Upper lobe of right lung (tissue), 1 donor: ENCODE data around the gene CDK9. TPM values are rescaled to one million over a fixed set of nuclear protein-coding genes. Genes with fewer than 3 reads are reported as not detected.
A peak's percentile ranks its signal among the peaks of the same experiment; 100 is the strongest.

ENCODE experiments used
- ATAC-seq: fragments of 200-7000 bp; cut with Tn5 transposase; one replicate; pipeline ENCODE4 v1.9.1; 2020; ENCODE audit warnings: mild to moderate bottlenecking, moderate library complexity
- DNase-seq: peaks from one replicate; pipeline ENCODE4 v3.0.0-alpha.2; 2020
- H3K27ac ChIP-seq: fragments of 200-600 bp; one replicate; pipeline ENCODE4 v1.8.0; 2022
- H3K27me3 ChIP-seq: fragments of 200-600 bp; one replicate; pipeline ENCODE4 v1.8.0; 2022; ENCODE audit warnings: mild to moderate bottlenecking
- H3K36me3 ChIP-seq: fragments of 200-600 bp; one replicate; pipeline ENCODE4 v1.8.0; 2022
- H3K4me1 ChIP-seq: fragments of 200-600 bp; one replicate; pipeline ENCODE4 v1.8.0; 2022
- H3K4me3 ChIP-seq: fragments of 200-600 bp; one replicate; pipeline ENCODE4 v1.8.0; 2022; ENCODE audit warnings: mild to moderate bottlenecking
- H3K9me3 ChIP-seq: fragments of 200-600 bp; one replicate; pipeline ENCODE4 v1.8.0; 2022
- intact Hi-C: fragments of 100-400 bp; cut with DNase I; formaldehyde crosslinking; loops from one replicate; pipeline ENCODE4 v1.11.0; 2022
- microRNA-seq: library from miRNA; unstranded; fragments of <30 nt; microRNA quantifications from one replicate; pipeline ENCODE4 v1.2.0, GENCODE V29; 2020; ENCODE audit warnings: borderline microRNAs expressed
- total RNA-seq: library from RNA; stranded (reverse); fragmentation: NEBNext Ultra II Directional; extraction: Animal tissue kit (Norgen Biotek cat#: 25700); gene quantifications from one replicate; pipeline ENCODE4 v1.2.1, GENCODE V29; 2021
- TF ChIP-seq, protein P1 (sequence below): fragments of 200-600 bp; IDR thresholded peaks from one replicate; pipeline ENCODE4 v1.8.0; 2022; ENCODE audit warnings: antibody characterized with exemption
- donor health status: DM: no; HTN: yes; CAD: no; lungs with severe emphysema.

CDK9 gene
- total RNA-seq, 1 donor from 2014 or later, result 99.1 TPM

- intact Hi-C loops, result no loop called here
- no peaks in the 10 kb centered on the region for H3K9me3 ChIP-seq
- DNase-seq, result peak; percentile 86
- H3K4me1 ChIP-seq, result peaks cover 71% of the 10 kb centered on the region
- TF ChIP-seq, protein P1, sequence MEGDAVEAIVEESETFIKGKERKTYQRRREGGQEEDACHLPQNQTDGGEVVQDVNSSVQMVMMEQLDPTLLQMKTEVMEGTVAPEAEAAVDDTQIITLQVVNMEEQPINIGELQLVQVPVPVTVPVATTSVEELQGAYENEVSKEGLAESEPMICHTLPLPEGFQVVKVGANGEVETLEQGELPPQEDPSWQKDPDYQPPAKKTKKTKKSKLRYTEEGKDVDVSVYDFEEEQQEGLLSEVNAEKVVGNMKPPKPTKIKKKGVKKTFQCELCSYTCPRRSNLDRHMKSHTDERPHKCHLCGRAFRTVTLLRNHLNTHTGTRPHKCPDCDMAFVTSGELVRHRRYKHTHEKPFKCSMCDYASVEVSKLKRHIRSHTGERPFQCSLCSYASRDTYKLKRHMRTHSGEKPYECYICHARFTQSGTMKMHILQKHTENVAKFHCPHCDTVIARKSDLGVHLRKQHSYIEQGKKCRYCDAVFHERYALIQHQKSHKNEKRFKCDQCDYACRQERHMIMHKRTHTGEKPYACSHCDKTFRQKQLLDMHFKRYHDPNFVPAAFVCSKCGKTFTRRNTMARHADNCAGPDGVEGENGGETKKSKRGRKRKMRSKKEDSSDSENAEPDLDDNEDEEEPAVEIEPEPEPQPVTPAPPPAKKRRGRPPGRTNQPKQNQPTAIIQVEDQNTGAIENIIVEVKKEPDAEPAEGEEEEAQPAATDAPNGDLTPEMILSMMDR, result no peak
- peaks cover 30% of the 10 kb centered on the region for H3K36me3 ChIP-seq
- H3K4me3 ChIP-seq, result peak overlapping the region; percentile 8
- H3K27me3 ChIP-seq, result no peaks in the 10 kb centered on the region
- H3K27ac ChIP-seq, result peak overlapping the region; percentile 91
- peak; percentile 88 for ATAC-seq
Observed at GRCh38 chr9:127838375-127839078, 52.7 kb downstream of the CDK9 start.

Small RNAs within 50 kb of the gene (microRNA-seq; reads per million reads assigned to microRNA genes)
- gene MIR2861, result not detected
- not detected for gene MIR3960

Other genes with a start within 250 kb of the CDK9 start
- 92.1 TPM for gene STXBP1, start 173.8 kb upstream of the CDK9 start, total RNA-seq
- gene CFAP157, start 79.0 kb upstream of the CDK9 start, total RNA-seq, result 0.29 TPM
- gene PTRH1, start 70.4 kb upstream of the CDK9 start, total RNA-seq, result 8.0 TPM
- 0.41 TPM for gene TTC16, start 70.0 kb upstream of the CDK9 start, total RNA-seq
- gene TOR2A, start 50.7 kb upstream of the CDK9 start, total RNA-seq, result 17.3 TPM
- gene SH2D3C, start 7.4 kb upstream of the CDK9 start, total RNA-seq, result 85.3 TPM
- 68.9 TPM for gene FPGS, start 16.8 kb downstream of the CDK9 start, total RNA-seq
- 322 TPM for gene ENG, start 68.6 kb downstream of the CDK9 start, total RNA-seq
- gene AK1, start 91.6 kb downstream of the CDK9 start, total RNA-seq, result 158 TPM
- 94.7 TPM for gene ST6GALNAC6, start 113.6 kb downstream of the CDK9 start, total RNA-seq
- gene ST6GALNAC4, start 131.0 kb downstream of the CDK9 start, total RNA-seq, result 58.8 TPM
- gene PIP5KL1, start 144.7 kb downstream of the CDK9 start, total RNA-seq, result 3.5 TPM
- gene DPM2, start 151.8 kb downstream of the CDK9 start, total RNA-seq, result 37.1 TPM
- 44.7 TPM for gene EEIG1, start 195.0 kb downstream of the CDK9 start, total RNA-seq